ENCODE results near the gene RNGTT.
"Not testable (repeated sequence)": the region's sequence is repeated elsewhere in the genome, so short reads cannot be mapped to it uniquely, and the experiment has no call there.

Gene RNGTT

GRCh38 chr6:88984606-88985005 lies 21.2 kb upstream of the RNGTT start:
- no peaks in the 10 kb centered on the region for H3K9me3 Mint-ChIP-seq
- no peak overlapping the region for H3K27ac Mint-ChIP-seq
- H3K36me3 Mint-ChIP-seq (ENCODE audit: low read depth): no peaks in the 10 kb centered on the region
- peaks cover 5% of the 10 kb centered on the region for H3K27me3 Mint-ChIP-seq (ENCODE audit: low read depth)
- no peaks in the 10 kb centered on the region for H3K4me1 Mint-ChIP-seq (ENCODE audit: low read depth)
- H3K4me3 Mint-ChIP-seq: no peak overlapping the region

GRCh38 chr6:88984152-88984551 lies 20.7 kb upstream of the RNGTT start:
- H3K4me1 Mint-ChIP-seq (ENCODE audit: low read depth): no peaks in the 10 kb centered on the region
- no peak overlapping the region for H3K4me3 Mint-ChIP-seq
- H3K36me3 Mint-ChIP-seq (ENCODE audit: low read depth): no peaks in the 10 kb centered on the region
- H3K9me3 Mint-ChIP-seq: no peaks in the 10 kb centered on the region
- peaks cover 5% of the 10 kb centered on the region for H3K27me3 Mint-ChIP-seq (ENCODE audit: low read depth)
- H3K27ac Mint-ChIP-seq: no peak overlapping the region

GRCh38 chr6:88983532-88983931 lies 20.1 kb upstream of the RNGTT start:
- no peak overlapping the region for H3K27ac Mint-ChIP-seq
- no peak overlapping the region for H3K4me3 Mint-ChIP-seq
- peaks cover 5% of the 10 kb centered on the region for H3K27me3 Mint-ChIP-seq (ENCODE audit: low read depth)
- no peaks in the 10 kb centered on the region for H3K36me3 Mint-ChIP-seq (ENCODE audit: low read depth)
- no peaks in the 10 kb centered on the region for H3K9me3 Mint-ChIP-seq
- no peaks in the 10 kb centered on the region for H3K4me1 Mint-ChIP-seq (ENCODE audit: low read depth)

GRCh38 chr6:88983129-88983528 lies 19.7 kb upstream of the RNGTT start:
- H3K27ac Mint-ChIP-seq; H3K4me1 Mint-ChIP-seq (ENCODE audit: low read depth); H3K9me3 Mint-ChIP-seq; H3K4me3 Mint-ChIP-seq; H3K36me3 Mint-ChIP-seq (ENCODE audit: low read depth); H3K27me3 Mint-ChIP-seq (ENCODE audit: low read depth): not testable (repeated sequence)

- no peaks in the 10 kb centered on the region for H3K9me3 Mint-ChIP-seq
- H3K36me3 Mint-ChIP-seq (ENCODE audit: low read depth): no peaks in the 10 kb centered on the region
- H3K27me3 Mint-ChIP-seq (ENCODE audit: low read depth): peaks cover 5% of the 10 kb centered on the region
- no peak overlapping the region for H3K4me3 Mint-ChIP-seq
- H3K27ac Mint-ChIP-seq: no peak overlapping the region
- H3K4me1 Mint-ChIP-seq (ENCODE audit: low read depth): no peaks in the 10 kb centered on the region
These were observed 19.3 kb upstream of the RNGTT start for GRCh38 chr6:88982720-88983119.

GRCh38 chr6:88975369-88975768 lies 12.0 kb upstream of the RNGTT start:
- no peak overlapping the region for H3K4me3 Mint-ChIP-seq
- no peaks in the 10 kb centered on the region for H3K27me3 Mint-ChIP-seq (ENCODE audit: low read depth)
- H3K36me3 Mint-ChIP-seq (ENCODE audit: low read depth): no peaks in the 10 kb centered on the region
- H3K27ac Mint-ChIP-seq: no peak overlapping the region
- H3K9me3 Mint-ChIP-seq: no peaks in the 10 kb centered on the region
- no peaks in the 10 kb centered on the region for H3K4me1 Mint-ChIP-seq (ENCODE audit: low read depth)

- Mint-ChIP-seq H3K4me1 (ENCODE audit: low read depth) (no peaks in the 10 kb centered on the region), H3K27me3 (ENCODE audit: low read depth) (peaks cover 8% of the 10 kb centered on the region), H3K4me3 (no peak overlapping the region), H3K36me3 (ENCODE audit: low read depth) (no peaks in the 10 kb centered on the region), H3K27ac (no peak overlapping the region), H3K9me3 (no peaks in the 10 kb centered on the region)
These were observed 9.3 kb upstream of the RNGTT start for GRCh38 chr6:88972504-88973423.

- Mint-ChIP-seq H3K4me3 (no peak overlapping the region), H3K4me1 (ENCODE audit: low read depth) (no peaks in the 10 kb centered on the region), H3K36me3 (ENCODE audit: low read depth) (no peaks in the 10 kb centered on the region), H3K9me3 (no peaks in the 10 kb centered on the region), H3K27me3 (ENCODE audit: low read depth) (peaks cover 10% of the 10 kb centered on the region), H3K27ac (no peak overlapping the region)
These were observed 6.9 kb upstream of the RNGTT start for GRCh38 chr6:88970301-88970700.

- not testable (repeated sequence) for H3K4me3 Mint-ChIP-seq; H3K27ac Mint-ChIP-seq; H3K36me3 Mint-ChIP-seq (ENCODE audit: low read depth); H3K4me1 Mint-ChIP-seq (ENCODE audit: low read depth); H3K9me3 Mint-ChIP-seq
- peaks cover 12% of the 10 kb centered on the region for H3K27me3 Mint-ChIP-seq (ENCODE audit: low read depth)
These were observed 5.8 kb upstream of the RNGTT start for GRCh38 chr6:88969255-88969654.

GRCh38 chr6:88967891-88968290 lies 4.5 kb upstream of the RNGTT start:
- H3K27ac Mint-ChIP-seq: no peak overlapping the region
- H3K4me1 Mint-ChIP-seq (ENCODE audit: low read depth): peaks cover 10% of the 10 kb centered on the region
- no peak overlapping the region for H3K4me3 Mint-ChIP-seq
- H3K9me3 Mint-ChIP-seq: no peaks in the 10 kb centered on the region
- peaks cover 2% of the 10 kb centered on the region for H3K36me3 Mint-ChIP-seq (ENCODE audit: low read depth)
- H3K27me3 Mint-ChIP-seq (ENCODE audit: low read depth): peaks cover 12% of the 10 kb centered on the region

- Mint-ChIP-seq H3K36me3 (ENCODE audit: low read depth) (peaks cover 2% of the 10 kb centered on the region), H3K27me3 (ENCODE audit: low read depth) (peaks cover 12% of the 10 kb centered on the region), H3K4me1 (ENCODE audit: low read depth) (peaks cover 19% of the 10 kb centered on the region), H3K4me3 (peak overlapping the region; percentile 35), H3K27ac (no peak overlapping the region), H3K9me3 (no peaks in the 10 kb centered on the region)
These were observed 2.3 kb upstream of the RNGTT start for GRCh38 chr6:88965691-88966090.

GRCh38 chr6:88964509-88964908 lies 1.1 kb upstream of the RNGTT start:
- peaks cover 5% of the 10 kb centered on the region for H3K36me3 Mint-ChIP-seq (ENCODE audit: low read depth)
- H3K4me1 Mint-ChIP-seq (ENCODE audit: low read depth): peaks cover 24% of the 10 kb centered on the region
- peak overlapping the region; percentile 98 for H3K4me3 Mint-ChIP-seq
- peaks cover 12% of the 10 kb centered on the region for H3K27me3 Mint-ChIP-seq (ENCODE audit: low read depth)
- no peak overlapping the region for H3K27ac Mint-ChIP-seq
- no peaks in the 10 kb centered on the region for H3K9me3 Mint-ChIP-seq

GRCh38 chr6:88958842-88959241 lies 4.6 kb downstream of the RNGTT start:
- H3K36me3 Mint-ChIP-seq (ENCODE audit: low read depth): peaks cover 27% of the 10 kb centered on the region

GRCh38 chr6:88953550-88954386 lies 9.7 kb downstream of the RNGTT start:
- peaks cover 47% of the 10 kb centered on the region for H3K36me3 Mint-ChIP-seq (ENCODE audit: low read depth)
- no peak overlapping the region for H3K27ac Mint-ChIP-seq
- H3K4me3 Mint-ChIP-seq: no peak overlapping the region
- H3K9me3 Mint-ChIP-seq: peaks cover 30% of the 10 kb centered on the region
- H3K4me1 Mint-ChIP-seq (ENCODE audit: low read depth): peaks cover 9% of the 10 kb centered on the region
- H3K27me3 Mint-ChIP-seq (ENCODE audit: low read depth): no peaks in the 10 kb centered on the region

More at GRCh38 chr6:88958842-88959241, 4.6 kb downstream of the RNGTT start:
- Mint-ChIP-seq H3K4me1 (ENCODE audit: low read depth) (peaks cover 32% of the 10 kb centered on the region), H3K4me3 (no peak overlapping the region), H3K9me3 (peaks cover 7% of the 10 kb centered on the region), H3K27ac (no peak overlapping the region), H3K27me3 (ENCODE audit: low read depth) (no peaks in the 10 kb centered on the region)

All from T-helper 1 cell treated with Interleukin-12 subunit alpha and Interleukin-12 subunit beta and Interleukin-4 antibody, amounts not matched to agents 30 μg/mL and 1 μg/mL, for 36 hours (primary cell).